Measurements from ENCODE around the gene PTPN3. TPM values are rescaled to one million over a fixed set of nuclear protein-coding genes. Genes with fewer than 3 reads are reported as not detected.

PTPN3 gene
- total and polyA plus RNA-seq, 10 of the 15 experiments (the other 5 are each of a cell fraction or from before 2014, with no cell fraction given) = 0.18 to 1.3 (median 0.39) TPM

- Histone ChIP-seq H3K27ac (ENCODE audit: control insufficient read depth, insufficient read depth) (no peak overlapping the region), H3K9me3 (replicated peaks; ENCODE audit: control insufficient read depth, insufficient read depth, low read length) (no peaks in the 10 kb centered on the region), H4K20me1 (ENCODE audit: control insufficient read depth, insufficient read depth) (no peaks in the 10 kb centered on the region; the same call in 1 of the 2 replicates), H3K36me3 (ENCODE audit: control insufficient read depth in 2 of 2, insufficient read depth in 2 of 2, low read length in 1 of 2) (no peaks in the 10 kb centered on the region), H3K79me2 (ENCODE audit: control insufficient read depth, insufficient read depth, low read length) (no peaks in the 10 kb centered on the region), H3K4me3 (no peak overlapping the region), H3K4me1 (ENCODE audit: control insufficient read depth, insufficient read depth, low read length) (peaks cover 4% of the 10 kb centered on the region; the same call in 1 of the 2 replicates), H3K4me2 (ENCODE audit: control insufficient read depth, insufficient read depth) (no peak overlapping the region), H2AFZ (ENCODE audit: control insufficient read depth, low read depth, low read length) (no peak overlapping the region), H3K9ac (ENCODE audit: control insufficient read depth, insufficient read depth, low read length) (no peak overlapping the region), H3K27me3 (replicated peaks in 1 of 2; ENCODE audit: control insufficient read depth in 2 of 2, insufficient read depth in 2 of 2, low read length in 1 of 2) (no peaks in the 10 kb centered on the region; a peak in 2 of 4 replicates)
- SMC1A ChIA-PET (ENCODE audit: uncharacterized antibody, unreplicated experiment) = interaction anchor here (1.0 to 1.5 kb wide), 4 partner anchors 10 to 20 kb away, joined by 4 to 6 read pairs (median 4); no protein-coding TSS in a partner anchor
- BruUV-seq (replicated peaks) = no TSS peak
- POLR2A ChIA-PET = interaction anchor here (0.9 to 1.7 kb wide), 2 partner anchors 9 to 10 kb away, joined by 3 to 5 read pairs; no protein-coding TSS in a partner anchor
- WGBS (ENCODE audit: insufficient coverage, insufficient replicate concordance, low lambda C conversion rate, missing lambda C conversion rate) = 59% methylated on average over 6 of the region's 6 CpGs
- RAD21 ChIA-PET (ENCODE audit: unreplicated experiment) = interaction anchor here (0.7 to 1.3 kb wide), 3 partner anchors 9 to 65 kb away, joined by 3 to 5 read pairs (median 3); no protein-coding TSS in a partner anchor
- in situ Hi-C loops (cut with MboI) (no loop called here), intact Hi-C loops (cut with micrococcal nuclease; ENCODE audit: unreplicated experiment) (no loop called here)
- CTCF ChIA-PET = interaction anchor here (1.4 to 2.9 kb wide), 3 partner anchors 9 to 50 kb away, joined by 4 to 20 read pairs (median 11); no protein-coding TSS in a partner anchor
- ATAC-seq (no peak), DNase-seq (ENCODE audit: low read depth, low spot score) (no peak), FAIRE-seq (no peak)
- TF ChIP-seq ZNF384 (IDR thresholded peaks at IDR 0.05; ENCODE audit: borderline replicate concordance, low read depth, low read length) = no peak
- TF ChIP-seq PML (IDR thresholded peaks at IDR 0.05; ENCODE audit: low read length) = no peak
Measured at GRCh38 chr9:109460576-109460975, 37.5 kb downstream of the PTPN3 start.

- intact Hi-C loops (cut with micrococcal nuclease; ENCODE audit: unreplicated experiment) (no loop called here), in situ Hi-C loops (cut with MboI) (no loop called here)
- ChIA-PET POLR2A (no interaction called here), SMC1A (ENCODE audit: uncharacterized antibody, unreplicated experiment) (interaction anchor here (0.8 to 1.1 kb wide), 2 partner anchors 17 to 442 kb away, joined by 3 read pairs; no protein-coding TSS in a partner anchor), CTCF (interaction anchor here (0.6 to 2.9 kb wide), 3 partner anchors 10 to 21 kb away, joined by 3 to 20 read pairs (median 3); no protein-coding TSS in a partner anchor), RAD21 (ENCODE audit: unreplicated experiment) (interaction anchor here (1.7 kb wide), 1 partner anchor 19 kb away, joined by 4 read pairs; no protein-coding TSS in a partner anchor)
- Histone ChIP-seq H3K4me2 (ENCODE audit: control insufficient read depth, insufficient read depth) (no peak overlapping the region), H3K79me2 (ENCODE audit: control insufficient read depth, insufficient read depth, low read length) (no peaks in the 10 kb centered on the region), H3K27ac (ENCODE audit: control insufficient read depth, insufficient read depth) (no peak overlapping the region), H3K4me1 (ENCODE audit: control insufficient read depth, insufficient read depth, low read length) (peaks cover 4% of the 10 kb centered on the region; the same call in 1 of the 2 replicates), H4K20me1 (ENCODE audit: control insufficient read depth, insufficient read depth) (no peaks in the 10 kb centered on the region; the same call in 1 of the 2 replicates), H3K9me3 (replicated peaks; ENCODE audit: control insufficient read depth, insufficient read depth, low read length) (no peaks in the 10 kb centered on the region), H3K9ac (ENCODE audit: control insufficient read depth, insufficient read depth, low read length) (no peak overlapping the region), H2AFZ (ENCODE audit: control insufficient read depth, low read depth, low read length) (no peak overlapping the region), H3K36me3 (ENCODE audit: control insufficient read depth in 2 of 2, insufficient read depth in 2 of 2, low read length in 1 of 2) (no peaks in the 10 kb centered on the region), H3K4me3 (no peak overlapping the region), H3K27me3 (replicated peaks in 1 of 2; ENCODE audit: control insufficient read depth in 2 of 2, insufficient read depth in 2 of 2, low read length in 1 of 2) (no peaks in the 10 kb centered on the region; a peak in 2 of 4 replicates)
- WGBS (ENCODE audit: insufficient coverage, insufficient replicate concordance, low lambda C conversion rate, missing lambda C conversion rate) = 48% methylated on average over 4 of the region's 4 CpGs
- FAIRE-seq (no peak), DNase-seq (ENCODE audit: low read depth, low spot score) (no peak), ATAC-seq (peak; percentile 11; the same call in 2 of the 3 replicates)
- BruUV-seq (replicated peaks) = no TSS peak
- TF ChIP-seq TCF7 (IDR thresholded peaks at IDR 0.05; ENCODE audit: borderline replicate concordance) = no peak
- no peak for TF ChIP-seq ATF7 (IDR thresholded peaks at IDR 0.05; ENCODE audit: low read depth)
- no peak for TF ChIP-seq SP1 (IDR thresholded peaks at IDR 0.05; ENCODE audit: low read depth, low read length)
- no peak for TF ChIP-seq E2F4 (IDR thresholded peaks at IDR 0.05; ENCODE audit: low read depth, low read length)
- no peak for TF ChIP-seq GATAD2B (conservative IDR thresholded peaks at IDR 0.05; ENCODE audit: low read depth)
- no peak for TF ChIP-seq FOS (IDR thresholded peaks at IDR 0.05; ENCODE audit: borderline replicate concordance, extremely low read depth, insufficient read length)
- TF ChIP-seq BACH1 (IDR thresholded peaks at IDR 0.05; ENCODE audit: borderline replicate concordance) = no peak
- no peak for TF ChIP-seq MTA2 (IDR thresholded peaks at IDR 0.05; ENCODE audit: low read depth)
- no peak for TF ChIP-seq CHD2 (IDR thresholded peaks at IDR 0.05; ENCODE audit: borderline replicate concordance, low read depth, low read length)
- TF ChIP-seq PRDM15 (CRISPR knock-in tag; IDR thresholded peaks at IDR 0.05) = no peak
Measured at GRCh38 chr9:109459423-109459822, 38.7 kb downstream of the PTPN3 start.

All from GM12878 (cell line).